ENCODE measurements around the gene MYLK2. TPM values are rescaled to one million over a fixed set of nuclear protein-coding genes. Genes with fewer than 3 reads are reported as not detected.

MYLK2 gene
- total RNA-seq, 4 donors from 2014 or later = 0.57 TPM; not detected in 3

GRCh38 chr20:31801508-31801907, 17.6 kb upstream of the MYLK2 start:
- no peaks in the 10 kb centered on the region for H3K36me3 ChIP-seq
- TF ChIP-seq CTCF (IDR thresholded peaks at IDR 0.05) = no peak
- TF ChIP-seq POLR2A (IDR thresholded peaks at IDR 0.05) = no peak
- no peaks in the 10 kb centered on the region for H3K9me3 ChIP-seq
- no peak for DNase-seq
- no peak overlapping the region for H3K27ac ChIP-seq
- no peak overlapping the region for H3K4me3 ChIP-seq
- H3K4me1 ChIP-seq = no peaks in the 10 kb centered on the region
- H3K27me3 ChIP-seq = no peaks in the 10 kb centered on the region

GRCh38 chr20:31803552-31804291, 15.4 kb upstream of the MYLK2 start:
- no peak for TF ChIP-seq CTCF (IDR thresholded peaks at IDR 0.05)
- TF ChIP-seq POLR2A (IDR thresholded peaks at IDR 0.05) = no peak

GRCh38 chr20:31806564-31807355, 12.4 kb upstream of the MYLK2 start:
- TF ChIP-seq CTCF (IDR thresholded peaks at IDR 0.05) (no peak), POLR2A (IDR thresholded peaks at IDR 0.05) (no peak)
- H3K4me3 ChIP-seq = no peak overlapping the region
- H3K9me3 ChIP-seq = no peaks in the 10 kb centered on the region
- H3K27me3 ChIP-seq = no peaks in the 10 kb centered on the region
- H3K4me1 ChIP-seq = no peaks in the 10 kb centered on the region
- H3K27ac ChIP-seq = no peak overlapping the region
- no peak for DNase-seq
- no peaks in the 10 kb centered on the region for H3K36me3 ChIP-seq

More at GRCh38 chr20:31803552-31804291, 15.4 kb upstream of the MYLK2 start:
- Histone ChIP-seq H3K9me3 (no peaks in the 10 kb centered on the region), H3K36me3 (no peaks in the 10 kb centered on the region), H3K4me1 (no peaks in the 10 kb centered on the region), H3K27ac (no peak overlapping the region), H3K4me3 (no peak overlapping the region), H3K27me3 (no peaks in the 10 kb centered on the region)
- DNase-seq = no peak

GRCh38 chr20:31808481-31808880, 10.7 kb upstream of the MYLK2 start:
- DNase-seq = no peak
- Histone ChIP-seq H3K4me1 (no peaks in the 10 kb centered on the region), H3K9me3 (no peaks in the 10 kb centered on the region), H3K4me3 (no peak overlapping the region), H3K27me3 (no peaks in the 10 kb centered on the region), H3K36me3 (no peaks in the 10 kb centered on the region), H3K27ac (no peak overlapping the region)
- TF ChIP-seq CTCF (IDR thresholded peaks at IDR 0.05) = no peak
- no peak for TF ChIP-seq POLR2A (IDR thresholded peaks at IDR 0.05)

GRCh38 chr20:31809661-31810060, 9.5 kb upstream of the MYLK2 start:
- Histone ChIP-seq H3K36me3 (no peaks in the 10 kb centered on the region), H3K9me3 (no peaks in the 10 kb centered on the region), H3K27ac (no peak overlapping the region), H3K4me1 (no peaks in the 10 kb centered on the region), H3K27me3 (no peaks in the 10 kb centered on the region), H3K4me3 (no peak overlapping the region)
- no peak for TF ChIP-seq POLR2A (IDR thresholded peaks at IDR 0.05)
- no peak for TF ChIP-seq CTCF (IDR thresholded peaks at IDR 0.05)
- no peak for DNase-seq
